GM19035 (cell line): ENCODE data around the gene GAL3ST3.

Source experiments
- ATAC-seq: cut with Tn5 transposase; IDR thresholded peaks from one replicate; pipeline ENCODE4 v1.9.1; 2021; ENCODE audit not compliant: unreplicated experiment

GAL3ST3 gene

GRCh38 chr11:66069715-66070603, 21.0 kb upstream of the GAL3ST3 start, which contains the start of gene PACS1:
PACS1 (plus strand) TSS chr11:66070272; CDS start chr11:66070487, 215 bp downstream.
- peak; percentile 44 for ATAC-seq

GRCh38 chr11:66068923-66069714, 20.2 kb upstream of the GAL3ST3 start:
- ATAC-seq, result peak; percentile 3

GRCh38 chr11:66068154-66068821, 19.3 kb upstream of the GAL3ST3 start:
- no peak for ATAC-seq

GRCh38 chr11:66067640-66068039, 18.7 kb upstream of the GAL3ST3 start:
- no peak for ATAC-seq

DNA sequence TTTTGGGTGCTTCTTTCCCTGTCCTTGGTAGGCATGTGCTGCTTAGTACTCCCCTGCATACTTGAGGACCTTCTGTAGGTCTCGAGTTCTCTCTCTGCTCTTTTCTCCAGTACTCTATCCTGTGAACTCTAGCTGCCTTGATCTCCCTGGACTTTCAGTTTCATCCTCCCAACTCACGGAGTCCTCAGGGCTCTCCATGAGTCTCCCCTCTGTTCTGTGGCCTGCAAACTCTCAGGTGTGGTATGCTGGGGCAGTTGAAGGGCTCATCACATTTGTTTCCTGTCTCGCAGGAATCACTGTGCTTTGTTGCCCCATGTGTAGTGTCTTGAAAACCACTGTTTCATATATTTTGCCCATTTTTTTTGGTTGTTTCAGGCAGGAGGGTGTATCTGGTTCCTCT, 17.8 kb upstream of the GAL3ST3 start:
- ATAC-seq, result no peak

- no peak for ATAC-seq
Measured at GRCh38 chr11:66064571-66064970, 15.6 kb upstream of the GAL3ST3 start.

- no peak for ATAC-seq
Measured at GRCh38 chr11:66063900-66064299, 14.9 kb upstream of the GAL3ST3 start.

- no peak for ATAC-seq
Measured at GRCh38 chr11:66062408-66062807, 13.4 kb upstream of the GAL3ST3 start.

GRCh38 chr11:66061268-66061667, 12.3 kb upstream of the GAL3ST3 start:
- no peak for ATAC-seq

DNA sequence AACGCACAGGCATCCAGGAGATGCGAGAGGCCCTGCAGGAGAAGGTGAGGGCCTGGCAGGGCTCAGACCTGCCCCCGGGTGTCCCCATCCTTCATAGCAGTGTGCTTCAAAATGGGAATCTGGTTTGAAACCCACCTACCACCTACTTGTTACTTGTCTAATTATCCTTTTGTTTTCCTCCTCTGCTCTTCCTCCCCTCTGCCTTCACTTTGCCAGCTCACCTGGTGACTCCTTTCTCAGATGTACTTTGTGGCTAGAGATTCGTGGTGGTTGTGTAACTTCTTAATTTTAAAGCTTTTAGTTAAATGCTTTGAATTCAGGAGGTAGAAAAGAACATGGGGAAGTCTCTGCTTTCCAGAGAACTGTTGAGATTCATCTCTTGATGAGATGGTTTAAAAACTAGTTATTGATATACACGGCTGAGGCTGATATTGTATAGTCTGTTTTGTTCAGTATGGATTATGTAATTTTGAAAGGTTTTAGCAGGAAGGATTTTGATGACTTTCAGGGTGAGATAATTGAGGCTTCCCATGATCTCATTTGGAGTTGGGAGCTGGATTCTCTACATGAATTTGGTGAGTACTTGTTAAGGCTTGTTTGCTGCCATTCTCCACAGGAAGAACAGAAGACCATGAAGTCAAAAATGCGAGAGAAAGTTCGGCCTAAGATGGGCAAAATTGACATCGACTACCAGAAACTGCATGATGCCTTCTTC, 11.2 kb upstream of the GAL3ST3 start:
- ATAC-seq, result no peak

GRCh38 chr11:66056501-66056900, 7.5 kb upstream of the GAL3ST3 start:
- ATAC-seq, result no peak

DNA sequence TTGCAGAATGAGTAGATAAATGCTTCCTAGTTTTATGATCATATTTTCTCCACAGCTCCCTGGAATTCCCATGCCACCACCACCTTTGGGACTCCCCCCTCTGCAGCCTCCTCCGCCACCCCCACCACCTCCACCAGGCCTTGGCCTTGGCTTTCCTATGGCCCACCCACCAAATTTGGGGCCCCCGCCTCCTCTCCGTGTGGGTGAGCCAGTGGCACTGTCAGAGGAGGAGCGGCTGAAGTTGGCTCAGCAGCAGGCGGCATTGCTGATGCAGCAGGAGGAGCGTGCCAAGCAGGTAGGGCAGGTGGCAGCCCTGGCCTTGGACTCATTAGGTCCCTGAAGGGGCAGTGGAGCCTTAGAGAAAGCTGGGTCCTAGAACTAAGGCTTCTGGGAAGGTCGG, 6.1 kb upstream of the GAL3ST3 start:
- ATAC-seq, result no peak

DNA sequence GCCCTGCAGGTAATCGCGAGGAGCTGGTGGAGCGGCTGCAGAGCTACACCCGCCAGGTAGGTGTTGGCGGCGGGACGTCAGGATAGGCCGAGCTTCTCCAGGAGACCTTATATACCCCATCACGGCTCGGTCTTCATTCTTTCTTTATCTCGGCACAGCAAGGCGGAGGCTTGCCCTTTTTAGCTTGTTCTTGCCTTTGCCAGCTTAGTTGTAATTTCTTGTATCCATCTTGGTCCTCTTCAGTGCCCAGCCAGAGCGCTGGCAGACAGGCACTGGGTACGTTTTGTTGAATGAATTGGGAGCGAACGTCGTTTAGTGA, 3.7 kb upstream of the GAL3ST3 start:
- ATAC-seq, result no peak

DNA sequence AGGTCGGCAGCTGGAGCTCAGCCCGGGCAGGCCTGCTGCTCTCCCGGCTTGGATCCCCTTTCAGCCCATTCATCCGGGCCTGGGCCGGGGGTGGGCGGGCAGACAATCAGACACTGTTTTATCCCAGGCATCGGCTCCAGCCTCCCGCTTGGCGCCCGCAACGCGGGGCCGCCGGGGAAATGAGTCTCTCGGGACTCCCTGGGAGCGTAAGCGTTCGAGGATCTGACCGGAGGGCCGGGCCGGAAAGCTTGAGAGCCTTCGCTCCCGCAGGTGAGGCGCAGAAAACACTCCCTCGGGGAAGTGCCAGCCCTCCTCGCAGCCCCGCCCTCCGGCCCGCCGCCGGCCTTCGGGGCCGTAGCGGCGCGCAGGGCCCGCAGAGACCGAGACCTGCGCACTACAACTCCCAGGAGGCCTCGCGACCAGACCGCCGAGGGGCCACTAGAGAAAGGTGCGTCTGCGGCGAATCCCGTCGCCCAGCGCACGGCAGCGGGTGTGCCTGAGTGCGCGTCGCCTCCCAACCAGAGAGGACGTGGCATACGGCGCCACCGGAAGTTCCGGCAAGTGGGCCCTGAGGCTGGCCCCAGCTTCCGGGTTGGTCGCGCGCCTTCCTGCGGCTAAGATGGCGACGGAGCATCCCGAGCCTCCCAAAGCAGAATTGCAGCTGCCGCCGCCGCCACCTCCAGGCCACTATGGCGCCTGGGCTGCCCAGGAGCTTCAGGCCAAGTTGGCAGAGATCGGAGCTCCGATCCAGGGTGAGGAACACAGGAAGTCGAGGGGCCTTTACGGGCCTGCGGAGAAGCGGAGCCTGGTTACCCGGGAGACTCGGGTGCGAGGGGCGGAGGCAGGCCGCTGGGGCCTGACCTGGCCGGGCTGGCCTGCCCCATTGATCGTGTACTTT, 3.1 kb upstream of the GAL3ST3 start, which contains the start of gene SF3B2:
SF3B2 (plus strand) TSS at position 599 of the 898 bp plus-strand sequence; CDS start at position 620, 21 bp downstream.
- ATAC-seq, result peak; percentile 95

- no peak for ATAC-seq
Measured at GRCh38 chr11:66051371-66051765, 2.4 kb upstream of the GAL3ST3 start.

DNA sequence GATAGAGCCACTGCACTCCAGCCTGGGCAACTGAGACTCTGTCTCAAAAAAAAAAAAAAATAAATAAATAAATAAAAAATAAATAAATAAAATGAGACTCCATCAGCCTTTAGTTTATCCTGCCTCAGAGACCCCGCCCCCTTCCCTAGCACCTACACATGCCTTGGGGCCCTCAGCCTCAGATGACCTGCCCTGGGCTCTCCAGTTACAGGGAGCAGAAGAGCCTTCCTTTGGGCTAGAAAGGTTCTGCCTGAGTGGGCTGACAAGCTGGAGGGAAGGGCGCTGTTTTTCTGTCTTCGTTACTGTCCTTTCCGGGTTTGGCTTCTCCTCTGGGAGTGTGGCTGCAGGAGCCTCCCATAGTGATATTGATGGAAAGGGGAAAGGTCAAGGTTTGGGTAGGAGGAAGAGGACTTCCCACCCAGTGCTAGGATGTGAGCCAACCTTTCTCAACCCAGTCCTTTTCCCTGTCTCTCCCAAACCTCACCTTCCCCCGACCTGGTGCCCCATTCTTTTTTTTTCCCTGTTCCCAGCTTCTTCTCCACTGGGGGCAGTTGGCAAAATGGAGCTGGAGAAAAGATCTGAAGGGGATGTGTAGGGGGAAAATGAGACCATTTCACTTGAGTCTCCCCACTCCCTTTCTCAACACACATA, 1.7 kb upstream of the GAL3ST3 start:
- no peak for ATAC-seq

- ATAC-seq, result no peak
Measured at GRCh38 chr11:66047541-66048365, 1.2 kb downstream of the GAL3ST3 start.

GRCh38 chr11:66046901-66047300, 2.1 kb downstream of the GAL3ST3 start:
- ATAC-seq, result no peak
